GM18951 (cell line): ENCODE data around the gene ZDHHC3.
"Not testable (repeated sequence)": the region's sequence is repeated elsewhere in the genome, so short reads cannot be mapped to it uniquely, and the experiment has no call there.

ENCODE experiments used
- POLR2A ChIP-seq: IDR thresholded peaks from 4 replicates; pipeline ENCODE4 v1.6.1; 2011; ENCODE audit warnings: mild to moderate bottlenecking; ENCODE audit not compliant: insufficient read length, insufficient read depth; ENCODE audit errors: extremely low read depth
- in situ Hi-C: fragments of 300-500 bp; cut with MboI; formaldehyde crosslinking; loops from one replicate; pipeline ENCODE4 v1.12.0; 2022; ENCODE audit warnings: low sequenced_read_pairs, mixed read lengths, inconsistent platforms; ENCODE audit not compliant: unreplicated experiment

The ZDHHC3 gene

GRCh38 chr3:44966795-44967278 is 9.1 kb downstream of the ZDHHC3 start:
- in situ Hi-C loops = no loop called here
- no peak for TF ChIP-seq POLR2A

- in situ Hi-C loops = no loop called here
- TF ChIP-seq POLR2A = no peak
Observed at GRCh38 chr3:44965165-44965564, 10.8 kb downstream of the ZDHHC3 start.

GRCh38 chr3:44963571-44964325 is 12.2 kb downstream of the ZDHHC3 start:
- no peak for TF ChIP-seq POLR2A
- in situ Hi-C loops = no loop called here

- TF ChIP-seq POLR2A = no peak
- in situ Hi-C loops = no loop called here
Observed at GRCh38 chr3:44962621-44963393, 13.2 kb downstream of the ZDHHC3 start.

- TF ChIP-seq POLR2A = no peak
- in situ Hi-C loops = no loop called here
Observed at GRCh38 chr3:44961888-44962287, 14.1 kb downstream of the ZDHHC3 start.

- TF ChIP-seq POLR2A = no peak
- in situ Hi-C loops = no loop called here
Observed at GRCh38 chr3:44960387-44961026, 15.5 kb downstream of the ZDHHC3 start.

- no peak for TF ChIP-seq POLR2A
- in situ Hi-C loops = no loop called here
Observed at GRCh38 chr3:44958386-44958785, 17.6 kb downstream of the ZDHHC3 start.

- in situ Hi-C loops = no loop called here
Observed at GRCh38 chr3:44957986-44958385, 18.0 kb downstream of the ZDHHC3 start.

GRCh38 chr3:44955917-44956316 is 20.1 kb downstream of the ZDHHC3 start:
- no peak for TF ChIP-seq POLR2A

More at GRCh38 chr3:44957986-44958385, 18.0 kb downstream of the ZDHHC3 start:
- no peak for TF ChIP-seq POLR2A

GRCh38 chr3:44954962-44955361 is 21.0 kb downstream of the ZDHHC3 start:
- in situ Hi-C loops = no loop called here
- no peak for TF ChIP-seq POLR2A

More at GRCh38 chr3:44955917-44956316, 20.1 kb downstream of the ZDHHC3 start:
- in situ Hi-C loops = no loop called here

GRCh38 chr3:44954304-44954703 is 21.7 kb downstream of the ZDHHC3 start:
- in situ Hi-C loops = no loop called here
- TF ChIP-seq POLR2A = no peak

GRCh38 chr3:44952689-44953088 is 23.3 kb downstream of the ZDHHC3 start:
- no peak for TF ChIP-seq POLR2A
- in situ Hi-C loops = no loop called here

- no peak for TF ChIP-seq POLR2A
- in situ Hi-C loops = no loop called here
Observed at GRCh38 chr3:44950275-44950734, 25.7 kb downstream of the ZDHHC3 start.

GRCh38 chr3:44949770-44950169 is 26.2 kb downstream of the ZDHHC3 start:
- in situ Hi-C loops = not testable (repeated sequence)
